HL-60/S4 treated with retinoic acid at 250 ng/mL for 4 days and 3 days (cell line): Measurements from ENCODE around the gene FGG.

ENCODE experiments used
- in situ Hi-C: fragments of 300-500 bp; cut with MboI; formaldehyde crosslinking; loops from 2 replicates; pipeline ENCODE4 v1.7.0; 2022; ENCODE audit warnings: low sequenced_read_pairs

The FGG gene

GRCh38 chr4:154612472-154613414, at the start of gene FGG:
Gene FGG (minus strand): TSS chr4:154612656. CDS start chr4:154612609, 47 bp downstream.
- in situ Hi-C loops: no loop called here

GRCh38 chr4:154660052-154660451, 47.6 kb upstream of the FGG start:
- in situ Hi-C loops: no loop called here

- in situ Hi-C loops: no loop called here
Observed at GRCh38 chr4:154658680-154659405, 46.4 kb upstream of the FGG start.

GRCh38 chr4:154643493-154643892, 31.0 kb upstream of the FGG start:
- in situ Hi-C loops: no loop called here

- in situ Hi-C loops: no loop called here
Observed at GRCh38 chr4:154642373-154643009, 30.0 kb upstream of the FGG start.

GRCh38 chr4:154640999-154641398, 28.5 kb upstream of the FGG start:
- in situ Hi-C loops: no loop called here

GRCh38 chr4:154634058-154634457, 21.6 kb upstream of the FGG start:
- in situ Hi-C loops: no loop called here

GRCh38 chr4:154631828-154632227, 19.4 kb upstream of the FGG start:
- in situ Hi-C loops: no loop called here

- in situ Hi-C loops: no loop called here
Observed at GRCh38 chr4:154630324-154630723, 17.9 kb upstream of the FGG start.

GRCh38 chr4:154626793-154627484, 14.5 kb upstream of the FGG start:
- in situ Hi-C loops: no loop called here

- in situ Hi-C loops: no loop called here
Observed at GRCh38 chr4:154625971-154626370, 13.5 kb upstream of the FGG start.

- in situ Hi-C loops: no loop called here
Observed at GRCh38 chr4:154623995-154624394, 11.5 kb upstream of the FGG start.

- in situ Hi-C loops: no loop called here
Observed at GRCh38 chr4:154623436-154623835, 11.0 kb upstream of the FGG start.

- in situ Hi-C loops: no loop called here
Observed at GRCh38 chr4:154622598-154622997, 10.1 kb upstream of the FGG start.

GRCh38 chr4:154620111-154620510, 7.7 kb upstream of the FGG start:
- in situ Hi-C loops: no loop called here

- in situ Hi-C loops: no loop called here
Observed at GRCh38 chr4:154618708-154619315, 6.4 kb upstream of the FGG start.

- in situ Hi-C loops: no loop called here
Observed at GRCh38 chr4:154617820-154618317, 5.4 kb upstream of the FGG start.

- in situ Hi-C loops: no loop called here
Observed at GRCh38 chr4:154616731-154617130, 4.3 kb upstream of the FGG start.

GRCh38 chr4:154616287-154616686, 3.8 kb upstream of the FGG start:
- in situ Hi-C loops: no loop called here

- in situ Hi-C loops: no loop called here
Observed at GRCh38 chr4:154615211-154615610, 2.8 kb upstream of the FGG start.
